Nephron progenitor cell (in vitro differentiated cells): Measurements from ENCODE around the gene ACP6.

ENCODE experiments used
- DNase-seq: peaks from one replicate; pipeline ENCODE4 v3.0.0; 2021
- H3K27ac Mint-ChIP-seq: 2 replicates; pipeline ENCODE4 v1.8.0; 2021; ENCODE audit warnings: mild to moderate bottlenecking, moderate library complexity, mixed read lengths
- H3K27me3 Mint-ChIP-seq: 2 replicates; pipeline ENCODE4 v1.8.0; 2021; ENCODE audit warnings: mild to moderate bottlenecking, low read depth, mixed read lengths; ENCODE audit not compliant: poor library complexity
- H3K36me3 Mint-ChIP-seq: 2 replicates; pipeline ENCODE4 v1.8.0; 2021; ENCODE audit warnings: low read depth, mixed read lengths
- H3K4me1 Mint-ChIP-seq: 2 replicates; pipeline ENCODE4 v1.8.0; 2021; ENCODE audit warnings: mixed read lengths
- H3K4me3 Mint-ChIP-seq: 2 replicates; pipeline ENCODE4 v1.8.0; 2021; ENCODE audit warnings: mild to moderate bottlenecking, moderate library complexity, mixed read lengths
- H3K9me3 Mint-ChIP-seq: 2 replicates; pipeline ENCODE4 v1.8.0; 2021; ENCODE audit warnings: mild to moderate bottlenecking, moderate library complexity, mixed read lengths
- TF ChIP-seq, protein P1 (sequence below): fragments of 200-600 bp; sonication (generic); IDR thresholded peaks from 2 replicates; pipeline ENCODE4 v1.5.0; 2021; ENCODE audit warnings: antibody characterized with exemption

Gene ACP6

GRCh38 chr1:147664206-147664605, 6.1 kb downstream of the ACP6 start:
- H3K4me3 Mint-ChIP-seq: no peak overlapping the region
- TF ChIP-seq, protein P1, sequence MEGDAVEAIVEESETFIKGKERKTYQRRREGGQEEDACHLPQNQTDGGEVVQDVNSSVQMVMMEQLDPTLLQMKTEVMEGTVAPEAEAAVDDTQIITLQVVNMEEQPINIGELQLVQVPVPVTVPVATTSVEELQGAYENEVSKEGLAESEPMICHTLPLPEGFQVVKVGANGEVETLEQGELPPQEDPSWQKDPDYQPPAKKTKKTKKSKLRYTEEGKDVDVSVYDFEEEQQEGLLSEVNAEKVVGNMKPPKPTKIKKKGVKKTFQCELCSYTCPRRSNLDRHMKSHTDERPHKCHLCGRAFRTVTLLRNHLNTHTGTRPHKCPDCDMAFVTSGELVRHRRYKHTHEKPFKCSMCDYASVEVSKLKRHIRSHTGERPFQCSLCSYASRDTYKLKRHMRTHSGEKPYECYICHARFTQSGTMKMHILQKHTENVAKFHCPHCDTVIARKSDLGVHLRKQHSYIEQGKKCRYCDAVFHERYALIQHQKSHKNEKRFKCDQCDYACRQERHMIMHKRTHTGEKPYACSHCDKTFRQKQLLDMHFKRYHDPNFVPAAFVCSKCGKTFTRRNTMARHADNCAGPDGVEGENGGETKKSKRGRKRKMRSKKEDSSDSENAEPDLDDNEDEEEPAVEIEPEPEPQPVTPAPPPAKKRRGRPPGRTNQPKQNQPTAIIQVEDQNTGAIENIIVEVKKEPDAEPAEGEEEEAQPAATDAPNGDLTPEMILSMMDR: no peak
- H3K27ac Mint-ChIP-seq: no peak overlapping the region
- peaks cover 28% of the 10 kb centered on the region for H3K4me1 Mint-ChIP-seq
- DNase-seq: no peak
- H3K36me3 Mint-ChIP-seq: peaks cover 67% of the 10 kb centered on the region
- H3K9me3 Mint-ChIP-seq: peaks cover 41% of the 10 kb centered on the region
- H3K27me3 Mint-ChIP-seq: peaks cover 13% of the 10 kb centered on the region

- Mint-ChIP-seq H3K27me3 (no peaks in the 10 kb centered on the region), H3K27ac (no peak overlapping the region), H3K4me1 (peaks cover 25% of the 10 kb centered on the region), H3K4me3 (no peak overlapping the region), H3K36me3 (peaks cover 95% of the 10 kb centered on the region), H3K9me3 (no peaks in the 10 kb centered on the region)
- TF ChIP-seq, protein P1: no peak
- DNase-seq: no peak
These were observed 15.8 kb downstream of the ACP6 start for GRCh38 chr1:147654511-147654910.

DNA sequence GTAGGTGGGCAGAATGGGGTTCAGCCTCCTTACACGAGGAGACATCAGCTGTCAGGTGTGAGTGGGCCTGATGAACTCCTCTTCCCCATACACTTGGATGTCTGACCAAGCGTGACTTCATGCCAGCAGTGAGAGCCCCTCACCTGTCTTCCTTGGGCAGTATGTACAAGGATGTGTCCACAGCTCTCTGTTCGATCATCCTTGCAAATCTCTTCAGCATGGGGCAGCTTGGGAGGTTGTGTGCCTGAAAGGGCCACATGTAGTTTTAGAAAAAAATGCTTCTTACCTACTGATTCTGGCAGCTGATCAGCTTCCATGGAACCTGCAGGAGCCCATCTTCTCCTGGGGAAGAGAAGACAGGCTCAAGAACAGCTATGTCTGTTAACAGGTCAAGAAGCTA, 18.0 kb downstream of the ACP6 start:
- Mint-ChIP-seq H3K36me3 (peaks cover 83% of the 10 kb centered on the region), H3K27ac (peak overlapping the region; percentile 39), H3K27me3 (no peaks in the 10 kb centered on the region), H3K4me1 (peaks cover 36% of the 10 kb centered on the region), H3K4me3 (no peak overlapping the region), H3K9me3 (no peaks in the 10 kb centered on the region)
- TF ChIP-seq, protein P1: no peak
- DNase-seq: no peak

GRCh38 chr1:147651466-147651865, 18.9 kb downstream of the ACP6 start:
- peak; percentile 31 for DNase-seq
- Mint-ChIP-seq H3K4me3 (no peak overlapping the region), H3K9me3 (no peaks in the 10 kb centered on the region), H3K27me3 (no peaks in the 10 kb centered on the region), H3K36me3 (peaks cover 79% of the 10 kb centered on the region), H3K4me1 (peaks cover 45% of the 10 kb centered on the region), H3K27ac (peak overlapping the region; percentile 24)
- TF ChIP-seq, protein P1: no peak

- Mint-ChIP-seq H3K4me3 (no peak overlapping the region), H3K27me3 (no peaks in the 10 kb centered on the region), H3K9me3 (no peaks in the 10 kb centered on the region), H3K4me1 (peaks cover 55% of the 10 kb centered on the region), H3K36me3 (peaks cover 77% of the 10 kb centered on the region), H3K27ac (no peak overlapping the region)
- DNase-seq: no peak
- TF ChIP-seq, protein P1: no peak
These were observed 21.4 kb downstream of the ACP6 start for GRCh38 chr1:147648933-147649332.

GRCh38 chr1:147647796-147648633, 22.3 kb downstream of the ACP6 start:
- no peak for DNase-seq
- no peaks in the 10 kb centered on the region for H3K27me3 Mint-ChIP-seq

More at GRCh38 chr1:147647796-147648633, 22.3 kb downstream of the ACP6 start:
- Mint-ChIP-seq H3K4me3 (no peak overlapping the region), H3K27ac (peak overlapping the region; percentile 18), H3K9me3 (no peaks in the 10 kb centered on the region), H3K36me3 (peaks cover 75% of the 10 kb centered on the region), H3K4me1 (peaks cover 55% of the 10 kb centered on the region)
- TF ChIP-seq, protein P1: no peak
